ENCODE measurements around the gene RFLNA.

The RFLNA gene

DNA sequence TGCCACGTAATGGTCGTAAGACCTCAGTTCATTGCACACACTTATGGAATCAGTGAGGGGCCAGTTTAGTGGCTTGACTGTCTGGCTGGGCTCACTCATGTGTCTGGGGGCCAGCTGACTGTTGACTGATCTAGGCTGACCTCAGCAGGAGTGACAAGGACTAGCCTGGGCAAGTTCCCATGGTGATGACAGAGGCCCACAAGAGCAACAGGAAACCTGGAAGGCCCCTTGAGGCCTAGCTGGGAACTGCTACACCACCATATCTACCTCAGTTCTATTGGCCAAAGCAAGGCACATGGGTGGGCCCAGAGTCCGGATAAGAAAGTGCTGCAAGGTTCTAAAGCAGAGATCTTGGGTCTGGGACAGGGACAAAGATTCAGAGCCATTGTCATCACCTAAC lies 21.3 kb upstream of the RFLNA start:
- no peak overlapping the region for H3K4me3 ChIP-seq (ENCODE audit: low read length)
- peak; percentile 86 for DNase-seq (ENCODE audit: low read depth)
- TF ChIP-seq, protein P1, sequence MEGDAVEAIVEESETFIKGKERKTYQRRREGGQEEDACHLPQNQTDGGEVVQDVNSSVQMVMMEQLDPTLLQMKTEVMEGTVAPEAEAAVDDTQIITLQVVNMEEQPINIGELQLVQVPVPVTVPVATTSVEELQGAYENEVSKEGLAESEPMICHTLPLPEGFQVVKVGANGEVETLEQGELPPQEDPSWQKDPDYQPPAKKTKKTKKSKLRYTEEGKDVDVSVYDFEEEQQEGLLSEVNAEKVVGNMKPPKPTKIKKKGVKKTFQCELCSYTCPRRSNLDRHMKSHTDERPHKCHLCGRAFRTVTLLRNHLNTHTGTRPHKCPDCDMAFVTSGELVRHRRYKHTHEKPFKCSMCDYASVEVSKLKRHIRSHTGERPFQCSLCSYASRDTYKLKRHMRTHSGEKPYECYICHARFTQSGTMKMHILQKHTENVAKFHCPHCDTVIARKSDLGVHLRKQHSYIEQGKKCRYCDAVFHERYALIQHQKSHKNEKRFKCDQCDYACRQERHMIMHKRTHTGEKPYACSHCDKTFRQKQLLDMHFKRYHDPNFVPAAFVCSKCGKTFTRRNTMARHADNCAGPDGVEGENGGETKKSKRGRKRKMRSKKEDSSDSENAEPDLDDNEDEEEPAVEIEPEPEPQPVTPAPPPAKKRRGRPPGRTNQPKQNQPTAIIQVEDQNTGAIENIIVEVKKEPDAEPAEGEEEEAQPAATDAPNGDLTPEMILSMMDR (IDR thresholded peaks at IDR 0.05; ENCODE audit: insufficient read depth, low read depth, low read length, missing control alignments) = peak; percentile 58

DNA sequence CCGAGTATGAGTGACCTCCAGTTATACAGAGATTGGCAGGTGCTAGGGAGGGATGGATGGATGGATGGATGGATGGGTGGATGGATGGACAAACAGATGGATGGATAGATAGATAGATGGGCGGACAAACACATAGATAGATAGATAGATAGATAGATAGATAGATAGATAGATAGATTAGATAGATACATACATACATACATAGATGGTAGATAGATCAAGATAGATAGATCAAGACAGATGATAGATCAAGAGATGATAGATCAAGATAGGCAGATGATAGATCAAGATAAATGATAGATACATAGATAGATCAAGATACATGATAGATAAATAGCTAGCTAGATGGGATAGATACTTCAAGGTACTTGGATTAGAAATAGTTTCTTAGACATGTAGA lies 18.6 kb upstream of the RFLNA start:
- H3K4me3 ChIP-seq (ENCODE audit: low read length) = no peak overlapping the region
- TF ChIP-seq, protein P1 (IDR thresholded peaks at IDR 0.05; ENCODE audit: insufficient read depth, low read depth, low read length, missing control alignments) = no peak
- no peak for DNase-seq (ENCODE audit: low read depth)

DNA sequence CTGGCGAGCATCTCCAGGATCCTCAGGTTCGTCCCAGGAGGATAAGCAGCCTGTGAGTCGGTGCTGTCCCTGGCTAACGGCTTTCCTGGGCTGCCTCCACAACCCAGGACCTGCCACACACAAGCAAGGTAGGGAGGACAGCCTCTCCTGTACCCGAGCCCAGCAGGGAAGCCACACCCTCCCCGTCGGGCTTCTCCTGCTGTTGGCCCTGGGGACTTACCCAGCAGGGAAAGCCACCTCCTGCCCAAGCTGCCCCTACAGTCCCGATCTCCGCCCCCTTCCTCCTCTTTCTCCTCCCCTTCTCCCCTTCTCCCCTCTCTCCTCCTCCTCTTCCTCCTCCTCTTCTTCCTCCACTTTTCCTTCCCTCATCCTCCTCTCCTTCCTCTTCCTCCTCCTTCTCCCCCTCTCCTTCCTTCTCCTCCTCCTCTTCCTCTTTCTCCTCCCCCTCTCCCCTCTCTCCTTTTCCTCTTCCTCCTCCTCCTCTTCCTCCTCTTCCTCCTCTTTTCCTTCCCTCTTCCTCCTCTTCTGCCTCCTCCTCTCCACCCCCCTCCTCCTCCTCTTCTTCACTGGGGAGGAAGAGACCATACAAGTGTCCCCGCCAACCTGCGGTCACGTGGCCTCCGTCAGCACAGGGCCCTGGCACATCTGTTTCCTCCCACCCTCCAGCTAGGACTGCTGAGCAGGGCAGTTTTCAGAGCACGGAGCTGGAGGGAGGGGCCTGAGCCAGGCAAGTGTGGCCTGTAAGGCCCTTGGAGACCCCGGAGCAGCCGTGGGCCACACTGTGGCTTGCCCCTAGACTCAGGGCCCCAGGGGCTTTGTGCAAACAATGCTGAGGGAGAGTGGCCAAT lies 17.3 kb upstream of the RFLNA start:
- DNase-seq (ENCODE audit: low read depth) = no peak
- TF ChIP-seq, protein P1 (IDR thresholded peaks at IDR 0.05; ENCODE audit: insufficient read depth, low read depth, low read length, missing control alignments) = no peak
- no peak overlapping the region for H3K4me3 ChIP-seq (ENCODE audit: low read length)

DNA sequence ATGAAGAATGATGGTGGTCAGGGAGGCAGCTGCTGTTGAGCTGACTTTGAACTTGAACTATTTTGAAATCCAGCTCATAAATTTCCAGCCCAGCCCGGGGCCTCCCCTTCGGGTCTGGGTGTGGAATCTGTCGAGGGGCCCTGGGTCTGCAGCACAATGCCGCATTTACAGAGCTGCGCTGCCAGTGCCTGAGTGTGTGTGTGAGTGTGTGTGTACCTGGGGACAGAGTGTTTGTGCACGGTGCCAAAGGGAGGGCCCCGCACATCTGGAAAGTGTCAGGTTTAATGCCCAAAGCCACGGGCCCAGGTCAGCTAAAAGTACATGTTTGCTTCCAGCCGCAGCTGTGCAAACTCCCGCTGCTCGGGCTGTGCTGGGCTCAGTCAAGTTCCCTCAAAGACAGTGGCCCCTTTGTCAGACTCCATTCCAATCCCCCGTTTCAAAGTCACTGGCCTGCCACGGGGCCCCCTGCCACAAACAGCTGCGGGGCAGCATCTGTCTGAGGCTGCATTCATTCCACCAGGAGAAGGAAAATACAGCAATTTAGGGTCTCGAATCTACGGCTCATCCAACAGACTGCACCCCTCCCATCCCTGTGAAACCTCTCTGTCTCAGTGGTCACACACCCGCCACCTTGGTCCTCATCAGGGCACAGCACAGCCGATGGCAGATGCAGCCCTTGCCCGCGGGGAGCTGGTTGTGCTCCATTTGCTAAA lies 16.3 kb upstream of the RFLNA start:
- no peak overlapping the region for H3K4me3 ChIP-seq (ENCODE audit: low read length)
- TF ChIP-seq, protein P1 (IDR thresholded peaks at IDR 0.05; ENCODE audit: insufficient read depth, low read depth, low read length, missing control alignments) = no peak
- DNase-seq (ENCODE audit: low read depth) = no peak

DNA sequence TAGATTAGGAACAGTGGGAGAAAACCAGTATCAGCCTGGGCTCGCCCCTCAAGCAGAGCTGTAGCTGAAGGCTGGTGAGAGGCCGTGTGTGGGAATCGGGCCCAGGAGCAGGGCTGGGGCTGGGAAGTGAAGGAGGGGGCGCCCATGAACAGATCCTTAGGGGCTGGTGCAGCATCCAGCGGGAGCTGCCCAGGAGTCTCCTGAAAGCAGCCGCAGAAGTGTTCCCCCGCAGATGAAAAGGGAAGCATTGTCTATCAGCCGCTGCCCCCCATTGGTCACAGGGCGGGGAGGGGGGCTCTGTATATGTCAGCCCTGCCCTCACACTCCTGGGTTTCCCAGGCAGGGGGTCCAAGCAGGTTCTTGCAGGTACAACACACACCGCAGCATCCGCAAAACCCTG lies 15.6 kb upstream of the RFLNA start:
- TF ChIP-seq, protein P1 (IDR thresholded peaks at IDR 0.05; ENCODE audit: insufficient read depth, low read depth, low read length, missing control alignments) = no peak
- H3K4me3 ChIP-seq (ENCODE audit: low read length) = no peak overlapping the region
- DNase-seq (ENCODE audit: low read depth) = no peak

DNA sequence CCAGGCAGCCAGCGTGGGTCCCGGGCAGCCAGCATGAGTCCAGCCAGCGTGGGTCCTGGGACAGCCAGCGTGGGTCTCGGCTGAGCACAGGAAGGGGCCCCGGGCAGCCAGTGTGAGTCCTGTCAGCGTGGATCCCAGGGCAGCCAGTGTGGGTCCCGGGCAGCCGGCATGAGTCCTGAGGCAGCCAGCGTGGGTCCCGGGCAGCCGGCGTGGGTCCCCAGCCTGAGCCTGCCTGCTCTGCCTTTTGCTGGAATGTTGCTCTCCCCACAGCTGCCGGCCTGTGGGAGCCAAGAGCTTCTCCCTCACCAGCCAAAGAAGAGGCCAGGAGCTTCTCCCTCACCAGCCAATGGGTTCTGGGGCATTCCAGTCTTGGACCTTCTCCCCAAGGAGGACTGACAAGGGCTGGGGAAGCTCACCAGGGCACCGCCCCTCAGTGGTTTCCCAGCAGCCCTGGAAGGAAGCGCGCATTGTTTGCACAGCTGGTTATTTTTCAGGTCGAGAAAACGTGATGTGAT lies 15.0 kb upstream of the RFLNA start:
- TF ChIP-seq, protein P1 (IDR thresholded peaks at IDR 0.05; ENCODE audit: insufficient read depth, low read depth, low read length, missing control alignments) = no peak
- no peak for DNase-seq (ENCODE audit: low read depth)
- H3K4me3 ChIP-seq (ENCODE audit: low read length) = no peak overlapping the region
